PC-3 (cell line): ENCODE measurements around the gene TXNDC5. TPM values are rescaled to one million over a fixed set of nuclear protein-coding genes. Genes with fewer than 3 reads are reported as not detected.

Experiments used
- ATAC-seq: fragments of 200-7000 bp; cut with Tn5 transposase; 2 replicates; pipeline ENCODE4 v1.9.1; 2020; ENCODE audit warnings: mild to moderate bottlenecking, moderate library complexity
- BruUV-seq: library from RNA; stranded (reverse); fragments of 400-500 nt; replicated peaks from 2 replicates; lab custom pipeline; 2021; lab: Mats Ljungman, UMichigan
- CTCF ChIA-PET: fragments of 300-600 bp; sonication (Branson Sonifier 250); formaldehyde crosslinking; loops from one replicate; lab custom pipeline; 2022; ENCODE audit warnings: antibody characterized with exemption; lab: Charles Lee
- POLR2A ChIA-PET: fragments of 300-600 bp; sonication (Branson Sonifier 250); formaldehyde crosslinking; loops from one replicate; lab custom pipeline; 2022; ENCODE audit warnings: antibody characterized with exemption; ENCODE audit not compliant: unreplicated experiment; lab: Charles Lee
- DNase-seq: peaks from one replicate; pipeline ENCODE4 v3.0.0-alpha.2; 2015
- H2AFZ ChIP-seq: fragments of 300-600 bp; sonication (generic); 2 replicates; pipeline ENCODE4 v1.6.0; 2016; ENCODE audit warnings: antibody characterized with exemption, low read length
- H3F3A ChIP-seq: fragments of 300-600 bp; sonication (generic); one replicate; pipeline ENCODE4 v1.6.0; 2017; ENCODE audit warnings: antibody characterized with exemption, low read length, control low read depth, mild to moderate bottlenecking; ENCODE audit not compliant: unreplicated experiment
- H3K27ac ChIP-seq: fragments of 300-600 bp; sonication (generic); 2 replicates; pipeline ENCODE4 v1.5.1; 2016; ENCODE audit warnings: mild to moderate bottlenecking, low read length
- H3K27me3 ChIP-seq: fragments of 300-600 bp; sonication (generic); 2 replicates; pipeline ENCODE4 v1.6.1; 2016; ENCODE audit warnings: low read length, mixed read lengths
- H3K36me3 ChIP-seq: fragments of 300-600 bp; sonication (generic); 2 replicates; pipeline ENCODE4 v1.6.1; 2016; ENCODE audit warnings: low read depth, mixed run types, low read length, mixed read lengths
- H3K4me1 ChIP-seq: fragments of 300-600 bp; sonication (generic); 2 replicates; pipeline ENCODE4 v1.5.1; 2016; ENCODE audit warnings: low read length; ENCODE audit not compliant: insufficient read depth
- H3K4me2 ChIP-seq: fragments of 300-600 bp; sonication (generic); 2 replicates; pipeline ENCODE4 v1.6.0; 2016; ENCODE audit warnings: low read length
- H3K4me3 ChIP-seq: fragments of 300-600 bp; sonication (generic); 2 replicates; pipeline ENCODE4 v1.5.1; 2016; ENCODE audit warnings: mild to moderate bottlenecking, low read length, mixed read lengths
- H3K79me2 ChIP-seq: fragments of 300-600 bp; sonication (generic); 2 replicates; pipeline ENCODE4 v1.6.1; 2017; ENCODE audit warnings: low read length, mixed read lengths
- H3K9ac ChIP-seq: fragments of 300-600 bp; sonication (generic); 2 replicates; pipeline ENCODE4 v1.6.0; 2016; ENCODE audit warnings: mild to moderate bottlenecking, low read length
- H3K9me2 ChIP-seq: fragments of 300-600 bp; sonication (generic); replicated peaks from 2 replicates; pipeline ENCODE4 v1.6.1; 2016; ENCODE audit warnings: mixed run types, low read length, mixed read lengths
- H3K9me3 ChIP-seq: fragments of 300-600 bp; sonication (generic); 2 replicates; pipeline ENCODE4 v1.6.1; 2016; ENCODE audit warnings: low read length, mixed read lengths
- H4K20me1 ChIP-seq: fragments of 300-600 bp; sonication (generic); 2 replicates; pipeline ENCODE4 v1.6.1; 2016; ENCODE audit warnings: low read length, mixed read lengths
- EZH2 ChIP-seq: fragments of 300-600 bp; sonication (generic); IDR thresholded peaks from one replicate; pipeline ENCODE4 v1.6.1; 2017; ENCODE audit warnings: antibody characterized with exemption, mild to moderate bottlenecking, low read length; ENCODE audit not compliant: unreplicated experiment
- EZH2phosphoT487 ChIP-seq: fragments of 300-600 bp; sonication (generic); IDR thresholded peaks from 2 replicates; pipeline ENCODE4 v1.6.1; 2018; ENCODE audit warnings: mild to moderate bottlenecking, antibody characterized with exemption, low read length, borderline replicate concordance
- intact Hi-C: fragments of 100-400 bp; cut with micrococcal nuclease; formaldehyde crosslinking; loops from 2 replicates; pipeline ENCODE4 v1.9.0; 2023
- total RNA-seq: library from RNA; depleted of rRNA; stranded (reverse); fragments of >200 nt; gene quantifications from 2 replicates; pipeline ENCODE4 v1.2.3, GENCODE V29; 2014
- TF ChIP-seq, protein P1 (sequence below): fragments of 300-600 bp; sonication (generic); conservative IDR thresholded peaks from 2 replicates; pipeline ENCODE4 v1.5.1; 2017; ENCODE audit warnings: antibody characterized with exemption, low read depth, mild to moderate bottlenecking, low read length

Gene TXNDC5
- total RNA-seq, 1 experiment from 2014 or later = 221 TPM

DNA sequence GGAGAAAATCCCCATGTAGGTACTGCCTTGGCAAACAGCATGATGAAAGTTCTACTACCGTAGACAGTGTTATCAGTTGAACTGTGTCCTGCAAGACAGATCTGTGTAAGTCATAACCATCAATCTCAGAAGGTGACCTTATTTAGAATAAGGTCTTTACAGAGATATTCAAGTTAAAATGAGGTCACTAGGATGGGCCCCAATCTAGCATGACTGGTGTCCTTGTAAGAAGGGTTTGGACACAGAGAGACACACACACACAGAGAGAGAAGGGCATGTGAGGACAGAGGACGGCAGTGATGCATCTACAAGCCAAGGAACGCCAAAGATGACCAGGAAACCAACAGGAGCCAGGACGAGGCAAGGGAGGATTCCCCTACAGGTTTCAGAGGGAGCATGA is 8.8 kb downstream of the TXNDC5 start:
- intact Hi-C loops = no loop called here
- H3K27me3 ChIP-seq = no peaks in the 10 kb centered on the region
- no peaks in the 10 kb centered on the region for H3K9me2 ChIP-seq
- no peak overlapping the region for H3K4me3 ChIP-seq
- no TSS peak for BruUV-seq
- H2AFZ ChIP-seq = no peak overlapping the region
- ATAC-seq = no peak
- peaks cover 63% of the 10 kb centered on the region for H3K36me3 ChIP-seq
- H3K4me1 ChIP-seq = no peaks in the 10 kb centered on the region
- H3K4me2 ChIP-seq = no peak overlapping the region
- POLR2A ChIA-PET = no interaction called here
- H3F3A ChIP-seq = no peaks in the 10 kb centered on the region
- no peaks in the 10 kb centered on the region for H3K9me3 ChIP-seq
- H3K9ac ChIP-seq = no peak overlapping the region
- H3K79me2 ChIP-seq = peaks cover 29% of the 10 kb centered on the region
- DNase-seq = no peak
- TF ChIP-seq, protein P1, sequence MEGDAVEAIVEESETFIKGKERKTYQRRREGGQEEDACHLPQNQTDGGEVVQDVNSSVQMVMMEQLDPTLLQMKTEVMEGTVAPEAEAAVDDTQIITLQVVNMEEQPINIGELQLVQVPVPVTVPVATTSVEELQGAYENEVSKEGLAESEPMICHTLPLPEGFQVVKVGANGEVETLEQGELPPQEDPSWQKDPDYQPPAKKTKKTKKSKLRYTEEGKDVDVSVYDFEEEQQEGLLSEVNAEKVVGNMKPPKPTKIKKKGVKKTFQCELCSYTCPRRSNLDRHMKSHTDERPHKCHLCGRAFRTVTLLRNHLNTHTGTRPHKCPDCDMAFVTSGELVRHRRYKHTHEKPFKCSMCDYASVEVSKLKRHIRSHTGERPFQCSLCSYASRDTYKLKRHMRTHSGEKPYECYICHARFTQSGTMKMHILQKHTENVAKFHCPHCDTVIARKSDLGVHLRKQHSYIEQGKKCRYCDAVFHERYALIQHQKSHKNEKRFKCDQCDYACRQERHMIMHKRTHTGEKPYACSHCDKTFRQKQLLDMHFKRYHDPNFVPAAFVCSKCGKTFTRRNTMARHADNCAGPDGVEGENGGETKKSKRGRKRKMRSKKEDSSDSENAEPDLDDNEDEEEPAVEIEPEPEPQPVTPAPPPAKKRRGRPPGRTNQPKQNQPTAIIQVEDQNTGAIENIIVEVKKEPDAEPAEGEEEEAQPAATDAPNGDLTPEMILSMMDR = no peak
- TF ChIP-seq EZH2 (no peak), EZH2phosphoT487 (no peak)
- CTCF ChIA-PET = no interaction called here
- no peak overlapping the region for H3K27ac ChIP-seq
- peaks cover 25% of the 10 kb centered on the region; the same call in 1 of the 2 replicates for H4K20me1 ChIP-seq

DNA sequence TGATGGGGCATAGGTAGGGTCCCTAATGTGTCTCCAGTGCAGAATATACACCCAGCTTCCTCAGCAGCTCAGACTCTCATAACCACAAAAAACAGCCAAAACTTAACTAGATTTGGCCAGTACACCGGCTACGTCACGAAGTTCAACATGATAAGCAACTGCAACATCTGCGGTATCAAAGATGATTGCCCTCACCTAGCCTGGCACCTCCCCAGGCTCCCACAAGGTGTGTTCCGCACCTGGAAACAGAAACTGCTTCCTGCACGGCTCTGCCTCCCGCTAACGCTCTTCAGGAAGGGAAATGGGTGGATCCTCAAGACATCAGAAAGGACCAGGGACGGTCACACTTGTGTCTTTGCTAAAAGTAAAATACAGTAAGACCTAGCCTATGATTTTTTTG is 9.5 kb downstream of the TXNDC5 start:
- Histone ChIP-seq H3K4me1 (no peaks in the 10 kb centered on the region), H3K9me3 (no peaks in the 10 kb centered on the region), H3K79me2 (peaks cover 23% of the 10 kb centered on the region), H4K20me1 (peaks cover 21% of the 10 kb centered on the region; the same call in 1 of the 2 replicates), H3K9me2 (no peaks in the 10 kb centered on the region), H3K27ac (no peak overlapping the region), H3K4me2 (no peak overlapping the region), H3K27me3 (no peaks in the 10 kb centered on the region), H3K36me3 (peaks cover 70% of the 10 kb centered on the region), H3K9ac (no peak overlapping the region), H3K4me3 (no peak overlapping the region), H2AFZ (no peak overlapping the region), H3F3A (no peaks in the 10 kb centered on the region)
- CTCF ChIA-PET = no interaction called here
- intact Hi-C loops = no loop called here
- ATAC-seq (no peak), DNase-seq (no peak)
- POLR2A ChIA-PET = no interaction called here
- TF ChIP-seq, protein P1 = no peak
- no peak for TF ChIP-seq EZH2
- no peak for TF ChIP-seq EZH2phosphoT487
- BruUV-seq = no TSS peak

DNA sequence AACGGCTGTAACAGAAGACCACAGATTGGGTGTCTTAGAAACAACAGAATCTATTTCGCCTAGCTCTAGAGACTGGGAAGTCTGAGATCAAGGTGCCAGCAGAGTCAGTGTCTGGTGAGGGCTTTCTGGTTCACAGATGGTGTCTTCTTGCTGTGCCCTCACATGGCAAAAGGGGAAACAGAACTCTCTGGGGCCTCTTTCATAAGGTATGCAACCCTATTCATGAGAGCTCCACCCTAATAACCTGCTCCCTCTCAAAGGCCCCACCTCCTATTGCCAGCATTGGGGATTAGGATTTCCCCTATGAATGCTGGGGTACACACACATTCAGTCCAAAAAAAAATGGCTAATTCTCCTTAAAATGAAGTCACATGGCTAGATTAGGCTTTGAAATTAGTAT is 10.0 kb downstream of the TXNDC5 start:
- peaks cover 17% of the 10 kb centered on the region; the same call in 1 of the 2 replicates for H4K20me1 ChIP-seq
- ATAC-seq (no peak), DNase-seq (no peak)
- no peaks in the 10 kb centered on the region for H3K9me3 ChIP-seq
- H3K4me3 ChIP-seq = no peak overlapping the region
- no peaks in the 10 kb centered on the region for H3K9me2 ChIP-seq
- POLR2A ChIA-PET = no interaction called here
- H3K4me2 ChIP-seq = no peak overlapping the region
- no peak overlapping the region for H3K9ac ChIP-seq
- H3K79me2 ChIP-seq = peaks cover 18% of the 10 kb centered on the region
- intact Hi-C loops = no loop called here
- BruUV-seq = no TSS peak
- no peaks in the 10 kb centered on the region for H3K4me1 ChIP-seq
- no peaks in the 10 kb centered on the region for H3F3A ChIP-seq
- H3K36me3 ChIP-seq = peaks cover 70% of the 10 kb centered on the region
- no peak for TF ChIP-seq EZH2phosphoT487
- TF ChIP-seq EZH2 = no peak
- TF ChIP-seq, protein P1 = no peak
- no peak overlapping the region for H2AFZ ChIP-seq
- CTCF ChIA-PET = no interaction called here
- H3K27ac ChIP-seq = no peak overlapping the region
- H3K27me3 ChIP-seq = no peaks in the 10 kb centered on the region
